ENCODE measurements around the gene KCTD15.

KCTD15 gene

GRCh38 chr19:33771384-33772101 is 25.1 kb upstream of the KCTD15 start:
- peak; percentile 42 for DNase-seq (ENCODE audit: low read depth, low spot score)

- no peak for DNase-seq (ENCODE audit: low read depth, low spot score)
Observed at GRCh38 chr19:33772102-33772857, 24.4 kb upstream of the KCTD15 start.

- no peak for DNase-seq (ENCODE audit: low read depth, low spot score)
Observed at GRCh38 chr19:33772858-33773180, 23.9 kb upstream of the KCTD15 start.

GRCh38 chr19:33773704-33774624 is 22.7 kb upstream of the KCTD15 start:
- DNase-seq (ENCODE audit: low read depth, low spot score), result no peak

DNA sequence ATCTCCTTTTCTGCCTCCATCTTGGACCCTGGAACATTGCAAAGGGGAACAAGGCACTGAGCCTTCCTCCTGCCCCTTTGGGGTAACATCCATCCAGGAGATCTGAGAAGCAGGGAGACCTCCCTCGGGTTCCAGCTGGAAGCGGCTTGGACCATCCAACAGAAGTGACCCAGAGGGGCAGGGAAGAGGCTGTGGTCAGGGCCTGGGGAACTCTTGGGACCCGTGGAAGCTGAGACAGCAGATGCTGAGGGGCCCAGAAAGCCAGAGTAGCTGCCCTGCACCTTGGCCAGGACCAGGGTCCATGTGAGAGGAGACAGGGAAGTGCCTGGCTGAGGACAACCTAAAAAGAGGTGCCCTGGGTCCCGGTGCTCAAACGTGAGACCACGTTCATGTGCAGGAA is 21.9 kb upstream of the KCTD15 start:
- DNase-seq (ENCODE audit: low read depth, low spot score), result no peak

DNA sequence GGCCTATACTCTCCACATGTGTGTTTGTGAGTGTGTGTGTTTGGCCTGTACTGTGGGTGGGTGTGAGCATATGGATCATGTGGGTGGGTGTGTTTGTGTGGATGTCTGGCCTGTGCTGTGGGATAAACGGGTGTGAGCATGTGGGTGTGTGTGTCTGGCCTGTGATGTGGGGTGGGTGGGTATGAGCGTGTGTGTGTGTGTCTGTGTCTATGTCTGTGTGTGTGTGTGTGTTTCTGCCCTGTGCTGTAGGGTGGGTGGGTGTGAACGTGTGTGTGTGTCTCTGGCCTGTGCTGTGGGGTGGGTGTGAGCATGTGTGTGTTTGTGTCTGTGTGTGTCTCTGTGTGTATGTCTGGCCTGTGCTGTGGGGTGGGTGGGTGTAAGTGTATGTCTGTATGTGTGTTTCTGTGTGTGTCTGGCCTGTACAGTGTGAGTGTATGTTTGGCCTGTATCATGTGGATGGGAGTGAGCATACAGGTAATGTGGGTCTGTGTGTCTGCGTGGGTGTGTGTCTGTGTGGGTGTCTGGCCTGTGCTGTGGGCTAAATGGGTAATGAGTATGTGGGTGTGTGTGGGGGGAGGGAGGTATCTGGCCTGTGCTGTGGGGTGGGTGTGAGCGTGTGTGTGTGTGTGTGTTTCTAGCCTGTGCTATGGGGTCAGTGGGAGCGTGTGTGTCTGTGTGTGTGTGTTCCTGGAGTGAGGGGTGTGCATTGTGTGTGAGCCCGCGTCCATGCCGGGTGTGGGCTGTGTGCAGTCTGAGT is 20.8 kb upstream of the KCTD15 start:
- no peak for DNase-seq (ENCODE audit: low read depth, low spot score)

- DNase-seq (ENCODE audit: low read depth, low spot score), result no peak
Observed at GRCh38 chr19:33777351-33777750, 19.3 kb upstream of the KCTD15 start.

DNA sequence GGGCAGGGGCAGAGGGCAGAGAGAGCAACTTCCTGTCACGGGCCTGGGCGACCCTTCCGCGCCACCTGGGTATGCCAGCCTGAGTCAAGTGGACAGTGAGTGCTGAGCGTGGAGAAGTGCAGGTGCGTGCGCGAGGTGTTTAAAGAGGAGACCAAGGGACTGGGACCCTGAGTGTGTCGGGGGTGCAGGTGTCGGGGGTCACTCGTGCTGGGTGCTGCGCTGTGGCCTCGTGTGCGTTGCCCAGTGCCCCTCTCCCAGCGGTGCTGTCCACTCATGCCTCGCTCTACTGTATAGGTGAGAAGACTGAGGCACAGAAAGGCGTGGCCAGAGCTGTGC is 18.9 kb upstream of the KCTD15 start:
- no peak for DNase-seq (ENCODE audit: low read depth, low spot score)

DNA sequence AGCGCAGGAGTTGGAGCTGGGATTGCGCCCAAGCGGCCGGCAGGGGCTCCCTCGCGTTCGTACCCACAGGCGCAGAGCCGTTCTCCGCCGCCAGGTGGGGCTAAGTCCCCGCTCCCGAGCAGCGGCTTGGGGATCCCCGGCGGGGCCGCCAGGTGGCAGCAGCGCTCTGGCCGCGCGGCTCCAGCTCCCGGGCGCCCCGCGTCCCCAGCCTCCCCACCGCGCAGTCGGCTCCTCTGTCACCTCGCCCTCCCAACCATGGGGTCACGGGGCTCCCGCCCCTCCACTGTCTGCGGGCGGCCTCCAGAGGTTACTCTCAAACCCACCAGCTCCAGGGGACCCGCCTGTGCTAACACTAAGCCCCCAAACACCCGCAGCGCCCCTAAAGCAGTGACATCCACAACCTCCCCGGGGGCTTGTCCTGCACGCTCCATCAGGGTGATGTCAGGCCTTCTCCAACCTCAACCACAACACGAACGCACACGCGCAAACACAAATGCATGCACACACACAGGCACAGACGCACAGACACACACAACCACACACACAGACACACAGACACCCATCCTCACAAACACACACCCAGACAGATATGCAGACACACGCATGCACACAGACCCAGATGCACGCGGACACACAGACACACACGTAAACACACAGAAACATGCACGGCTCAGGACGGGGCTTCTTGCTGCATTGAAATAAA is 18.4 kb upstream of the KCTD15 start:
- DNase-seq (ENCODE audit: low read depth, low spot score), result peak; percentile 63

GRCh38 chr19:33779849-33780248 is 16.8 kb upstream of the KCTD15 start:
- no peak for DNase-seq (ENCODE audit: low read depth, low spot score)

DNA sequence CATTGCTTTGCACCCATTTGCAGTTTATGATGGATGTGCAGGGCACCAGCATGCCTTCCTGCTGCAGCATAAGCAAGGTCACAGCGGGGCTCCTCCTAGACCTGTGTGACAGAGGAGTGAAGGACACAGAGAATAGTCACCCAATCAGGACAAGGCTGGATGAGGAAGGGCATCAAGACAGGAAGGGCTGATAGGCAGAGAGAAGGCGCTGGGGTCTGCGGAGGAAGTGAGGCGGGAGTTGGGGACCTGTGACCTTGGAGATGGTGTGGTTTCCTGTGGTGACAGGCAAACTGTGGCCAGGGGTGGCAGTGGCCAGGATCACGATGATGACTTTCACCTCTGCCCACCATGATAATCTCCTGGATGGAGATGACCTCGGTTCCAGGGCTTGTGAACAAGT is 16.4 kb upstream of the KCTD15 start:
- DNase-seq (ENCODE audit: low read depth, low spot score), result no peak

GRCh38 chr19:33780746-33781145 is 15.9 kb upstream of the KCTD15 start:
- no peak for DNase-seq (ENCODE audit: low read depth, low spot score)

DNA sequence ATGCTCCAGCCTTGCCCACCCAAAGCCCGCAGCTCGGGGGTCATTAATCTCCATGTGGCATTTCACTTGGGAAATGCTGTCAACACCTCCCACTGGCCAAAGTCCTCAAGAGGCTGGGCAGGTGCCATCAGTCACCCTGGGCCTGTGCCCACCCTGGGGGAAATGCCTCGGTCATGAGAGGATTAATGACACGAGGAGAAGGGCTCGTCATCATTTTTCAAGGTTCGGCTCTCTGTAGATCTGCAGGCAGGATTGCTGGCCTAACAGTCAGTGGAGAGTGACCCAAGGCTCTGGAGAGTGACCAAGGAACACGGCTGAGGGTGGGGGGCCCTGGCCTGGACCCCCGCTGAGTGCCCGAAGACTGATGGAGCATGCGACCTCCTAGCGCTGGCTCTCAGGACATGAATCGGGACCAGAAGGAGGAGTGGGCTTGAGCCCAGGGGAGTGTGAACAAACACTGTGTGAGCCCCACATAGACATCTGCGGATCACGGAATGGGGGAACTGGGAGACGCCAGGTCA is 15.2 kb upstream of the KCTD15 start:
- no peak for DNase-seq (ENCODE audit: low read depth, low spot score)

DNA sequence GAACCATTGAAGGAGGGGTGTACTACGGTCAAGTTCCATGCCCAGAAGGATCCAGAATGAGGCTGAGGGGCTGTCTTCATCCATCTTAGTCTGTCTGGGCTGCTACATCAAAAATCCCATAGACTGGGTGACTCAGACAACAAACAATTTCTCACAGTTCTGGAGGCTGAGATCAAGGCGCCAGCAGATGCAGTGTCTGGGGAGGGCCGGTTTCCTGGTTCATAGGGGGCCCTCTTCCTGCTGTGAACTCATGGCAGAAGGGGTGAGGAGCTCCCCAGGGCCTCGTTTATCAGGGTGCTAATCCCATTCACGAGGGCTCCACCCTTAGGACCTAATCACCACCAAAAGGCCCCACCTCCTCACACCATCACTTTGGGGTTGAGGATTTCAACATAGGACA is 14.7 kb upstream of the KCTD15 start:
- no peak for DNase-seq (ENCODE audit: low read depth, low spot score)

DNA sequence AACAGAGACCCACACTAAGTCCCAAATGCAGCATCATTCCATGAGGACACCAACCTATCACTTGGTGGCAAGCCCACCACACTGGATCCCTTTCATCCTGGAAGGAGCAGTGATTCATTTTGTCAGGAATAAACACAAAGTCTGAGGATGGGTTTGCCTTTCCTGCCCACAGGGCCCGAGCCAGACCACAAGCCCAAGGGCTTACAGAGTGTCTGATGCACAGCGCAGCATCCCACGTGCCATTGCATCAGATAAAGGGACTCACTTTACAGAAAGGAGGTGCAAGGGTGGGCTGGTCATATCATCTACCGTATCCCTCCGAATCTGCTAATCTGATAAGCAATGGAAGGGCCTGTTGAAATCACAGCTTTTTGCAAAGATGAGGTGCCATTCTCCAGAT is 12.2 kb upstream of the KCTD15 start:
- DNase-seq (ENCODE audit: low read depth, low spot score), result no peak

DNA sequence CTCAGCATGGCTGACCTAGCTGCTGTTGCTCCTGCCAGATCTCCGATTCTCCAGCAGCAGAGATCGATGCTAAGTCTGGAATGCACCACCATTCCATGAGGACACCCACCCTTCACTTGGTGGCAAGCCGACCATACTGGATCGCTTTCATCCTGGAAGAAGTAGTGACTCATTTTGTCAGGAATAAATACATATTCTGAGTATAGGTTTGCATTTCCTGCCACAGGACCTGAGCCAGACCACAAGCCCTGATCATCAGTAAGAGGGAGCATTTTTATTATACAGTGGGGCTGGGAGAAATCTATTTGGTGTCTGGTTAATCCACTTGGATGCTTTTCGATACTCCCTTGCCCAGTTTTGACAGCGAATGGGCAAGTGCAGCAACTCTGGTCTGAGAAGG is 10.9 kb upstream of the KCTD15 start:
- DNase-seq (ENCODE audit: low read depth, low spot score), result no peak

DNA sequence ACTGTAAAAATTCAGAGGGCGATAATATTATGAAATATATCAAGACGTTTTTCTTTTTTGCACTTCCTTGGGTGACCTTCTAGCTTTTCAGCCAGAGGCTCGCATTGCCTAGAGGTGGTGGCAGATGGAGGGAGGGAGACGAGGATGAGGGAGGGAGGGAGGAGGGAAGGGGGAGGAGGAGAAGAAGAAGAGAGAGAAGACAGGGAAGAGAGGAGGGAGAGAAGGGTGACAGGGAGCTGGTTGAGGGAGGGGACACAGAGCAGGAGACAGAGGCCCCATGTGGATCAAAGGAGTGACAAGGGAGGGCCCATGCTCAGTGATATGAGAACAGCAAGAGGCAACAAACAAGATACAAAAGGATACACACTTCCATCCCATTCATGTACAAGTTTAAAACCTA is 8.0 kb upstream of the KCTD15 start:
- DNase-seq (ENCODE audit: low read depth, low spot score), result no peak

DNA sequence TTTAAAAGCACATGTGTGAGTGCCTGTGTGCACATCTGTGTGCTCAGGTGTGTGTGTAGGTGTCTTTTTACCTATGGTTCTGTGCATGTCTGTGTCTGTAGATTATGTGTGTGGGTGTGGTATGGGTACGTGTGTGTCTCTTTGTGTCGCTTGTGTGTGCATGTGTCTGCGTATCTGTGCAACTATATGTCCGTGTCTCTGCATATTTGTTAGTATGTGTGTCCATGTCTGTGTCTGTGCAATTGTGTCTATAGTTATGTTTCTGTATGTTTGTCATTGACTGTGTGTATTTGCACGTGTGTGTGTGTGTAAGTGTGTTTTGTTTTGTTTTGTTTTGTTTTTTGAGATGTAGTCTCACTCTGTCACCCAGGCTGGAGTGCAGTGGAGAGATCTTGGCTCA is 7.3 kb upstream of the KCTD15 start:
- DNase-seq (ENCODE audit: low read depth, low spot score), result no peak

- DNase-seq (ENCODE audit: low read depth, low spot score), result no peak
Observed at GRCh38 chr19:33794683-33795369, 1.8 kb upstream of the KCTD15 start.

Data from activated CD4-positive, CD25-positive, alpha-beta regulatory T cell treated with anti-CD3 and anti-CD28 coated beads, Interleukin-2, amount 50 U/mL, for 16 hours (primary cell).